ENCODE results near the gene THSD7B.

THSD7B gene

DNA sequence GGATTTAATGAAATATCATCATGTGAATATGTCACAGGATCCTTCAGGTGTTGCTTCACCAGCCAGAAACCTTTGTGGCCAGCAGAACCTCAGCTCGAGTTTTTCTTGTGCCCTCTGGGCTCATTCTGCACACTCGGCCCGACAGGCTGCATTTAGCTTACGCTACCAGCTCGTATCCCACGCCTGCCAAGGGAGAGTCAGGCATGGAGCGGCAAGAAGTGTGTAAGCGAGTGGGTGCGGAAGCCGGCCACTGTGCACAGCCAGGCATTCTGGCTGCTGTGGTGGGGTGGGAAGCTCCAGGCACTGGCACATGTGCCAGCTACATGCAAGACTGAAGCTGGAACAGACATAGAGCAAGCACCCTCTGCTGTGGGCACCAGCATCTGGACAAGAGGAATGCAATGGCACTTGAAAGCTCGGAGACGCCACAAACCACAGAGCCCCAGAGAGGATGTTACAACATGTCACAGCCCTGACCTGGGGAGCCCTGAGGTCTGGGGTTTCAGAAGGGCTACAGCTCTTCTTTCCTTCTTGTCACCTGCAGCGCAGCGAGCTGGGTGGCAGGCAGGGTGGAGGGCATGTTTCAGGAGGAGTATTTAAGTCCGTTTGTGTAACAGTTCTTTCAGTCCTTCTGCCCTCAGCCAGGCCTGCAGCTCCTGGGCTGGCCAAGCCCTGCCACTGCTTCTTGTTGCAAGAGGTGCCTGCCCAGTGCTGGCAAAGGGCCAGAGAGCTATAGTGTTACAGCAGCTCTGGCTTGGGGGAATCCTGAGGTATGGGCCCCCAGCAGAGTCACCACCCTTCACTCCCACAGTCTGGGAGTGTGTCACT lies 941.7 kb downstream of the THSD7B start:
- DNase-seq (ENCODE audit: low spot score), result no peak

GRCh38 chr2:137708311-137708710 lies 943.0 kb downstream of the THSD7B start:
- no peak for DNase-seq (ENCODE audit: low spot score)

DNA sequence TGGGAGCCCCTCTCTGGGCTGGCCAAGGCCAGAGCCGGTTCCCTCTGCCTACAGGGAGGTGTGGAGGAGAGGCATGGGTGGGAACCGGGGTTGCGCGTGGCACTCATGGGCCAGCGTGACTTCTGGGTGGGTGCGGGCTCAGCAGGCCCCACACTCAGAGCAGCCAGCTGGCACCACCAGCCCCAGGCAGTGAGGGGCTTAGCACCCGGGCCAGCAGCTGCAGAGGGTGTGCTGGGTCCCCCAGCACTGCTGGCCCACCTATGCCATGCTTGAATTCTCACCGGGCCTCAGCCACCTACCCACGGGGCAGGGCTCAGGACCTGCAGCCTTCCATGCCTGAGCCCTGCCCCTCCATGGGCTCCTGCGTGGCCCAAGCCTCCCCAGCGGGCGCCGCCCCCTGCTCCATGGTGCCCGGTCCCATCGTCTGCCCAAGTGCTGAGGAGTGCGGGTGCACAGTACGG lies 950.4 kb downstream of the THSD7B start:
- no peak for DNase-seq (ENCODE audit: low spot score)

- no peak for DNase-seq (ENCODE audit: low spot score)
Measured at GRCh38 chr2:137718786-137719185, 953.4 kb downstream of the THSD7B start.

- no peak for DNase-seq (ENCODE audit: low spot score)
Measured at GRCh38 chr2:137721733-137722132, 956.4 kb downstream of the THSD7B start.

DNA sequence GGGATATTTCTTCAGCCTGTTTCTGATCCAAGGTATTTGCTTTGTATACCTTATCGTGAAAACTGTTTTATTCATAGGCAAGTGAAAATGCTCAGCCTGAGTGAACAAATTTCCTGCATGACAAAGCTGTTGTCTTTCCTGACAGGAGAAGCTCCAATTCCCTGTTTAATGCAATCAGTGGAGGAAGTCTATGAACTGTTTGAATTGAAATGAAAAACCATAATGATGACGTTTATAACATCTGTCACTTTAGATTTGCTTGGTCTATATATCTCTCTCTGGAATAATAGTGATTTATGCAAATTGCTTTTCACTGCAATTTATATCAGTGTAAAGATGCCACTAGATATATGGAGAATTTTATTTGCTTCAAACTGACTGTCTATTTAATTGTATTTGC lies 959.6 kb downstream of the THSD7B start:
- DNase-seq (ENCODE audit: low spot score), result no peak
